Measurements from ENCODE around the gene MRPL40. TPM values are rescaled to one million over a fixed set of nuclear protein-coding genes. Genes with fewer than 3 reads are reported as not detected.
A peak's percentile ranks its signal among the peaks of the same experiment; 100 is the strongest.

MRPL40 gene
- total and polyA plus RNA-seq, 2 donors (not counting 1 experiment from before 2014, with no cell fraction given) = 44.4 to 44.8 TPM

DNA sequence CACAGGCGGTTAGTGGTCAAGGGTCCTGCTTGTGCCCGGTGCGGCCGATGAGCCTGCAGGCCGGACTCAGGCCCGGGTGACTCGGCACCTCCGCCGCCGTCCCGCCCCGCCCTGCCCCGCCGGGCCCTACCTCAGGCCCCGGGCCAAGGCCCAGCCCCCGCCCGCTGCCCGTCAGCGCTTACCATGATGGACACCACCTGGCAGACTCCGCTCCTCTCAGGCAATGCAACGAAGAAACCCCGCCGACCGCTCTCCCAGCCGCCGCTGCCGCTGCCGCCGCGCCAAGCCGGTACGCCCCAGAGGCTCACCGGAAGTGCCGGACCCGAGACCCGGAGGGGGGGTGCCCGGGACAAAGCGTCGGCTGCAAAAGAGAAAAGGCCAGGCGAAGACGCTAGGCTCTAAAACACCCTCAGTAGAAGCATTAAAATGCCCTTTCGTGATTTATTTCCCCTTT is 46.6 kb downstream of the MRPL40 start, which contains the start of gene UFD1:
Gene UFD1 (minus strand): TSS at position 293 of the 454 bp plus-strand sequence. CDS start 108 bp downstream, at position 185.
- TF ChIP-seq EZH2 (IDR thresholded peaks at IDR 0.05; ENCODE audit: low read length, missing control alignments) = no peak
- TF ChIP-seq, protein P1, sequence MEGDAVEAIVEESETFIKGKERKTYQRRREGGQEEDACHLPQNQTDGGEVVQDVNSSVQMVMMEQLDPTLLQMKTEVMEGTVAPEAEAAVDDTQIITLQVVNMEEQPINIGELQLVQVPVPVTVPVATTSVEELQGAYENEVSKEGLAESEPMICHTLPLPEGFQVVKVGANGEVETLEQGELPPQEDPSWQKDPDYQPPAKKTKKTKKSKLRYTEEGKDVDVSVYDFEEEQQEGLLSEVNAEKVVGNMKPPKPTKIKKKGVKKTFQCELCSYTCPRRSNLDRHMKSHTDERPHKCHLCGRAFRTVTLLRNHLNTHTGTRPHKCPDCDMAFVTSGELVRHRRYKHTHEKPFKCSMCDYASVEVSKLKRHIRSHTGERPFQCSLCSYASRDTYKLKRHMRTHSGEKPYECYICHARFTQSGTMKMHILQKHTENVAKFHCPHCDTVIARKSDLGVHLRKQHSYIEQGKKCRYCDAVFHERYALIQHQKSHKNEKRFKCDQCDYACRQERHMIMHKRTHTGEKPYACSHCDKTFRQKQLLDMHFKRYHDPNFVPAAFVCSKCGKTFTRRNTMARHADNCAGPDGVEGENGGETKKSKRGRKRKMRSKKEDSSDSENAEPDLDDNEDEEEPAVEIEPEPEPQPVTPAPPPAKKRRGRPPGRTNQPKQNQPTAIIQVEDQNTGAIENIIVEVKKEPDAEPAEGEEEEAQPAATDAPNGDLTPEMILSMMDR (conservative IDR thresholded peaks at IDR 0.05 in 1 of 2, IDR thresholded peaks at IDR 0.05 in 1 of 2; ENCODE audit: low read depth in 1 of 2, low read length in 2 of 2) = no peak
- peak within 1 kb of the TSS; percentile 63 for H3K9ac ChIP-seq (ENCODE audit: insufficient read depth, low read length)
- peak within 1 kb of the TSS; percentile 99 for H3K4me2 ChIP-seq (ENCODE audit: extremely low read depth, insufficient read depth, low read length)
- H3K4me1 ChIP-seq (ENCODE audit: control insufficient read depth, extremely low read depth, insufficient read depth, low read length) = peaks cover 11% of the 10 kb centered on the region
- no peaks in the 10 kb centered on the region for H3K36me3 ChIP-seq (ENCODE audit: control insufficient read depth, insufficient read depth, low read length)
- H2AFZ ChIP-seq (ENCODE audit: low read length) = peak within 1 kb of the TSS; percentile 86
- no peaks in the 10 kb centered on the region for H4K20me1 ChIP-seq (ENCODE audit: control insufficient read depth, extremely low read depth, insufficient read depth, low read length)
- no peaks in the 10 kb centered on the region for H3K9me3 ChIP-seq (ENCODE audit: control insufficient read depth, insufficient read depth, low read depth, low read length)
- DNase-seq (ENCODE audit: low read depth in 2 of 2) = peak; percentile 80 to 91
- H3K4me3 ChIP-seq (replicated peaks in 1 of 4; ENCODE audit: control extremely low read depth in 1 of 4, insufficient read depth in 1 of 4, low read depth in 3 of 4, low read length in 4 of 4) = peak within 1 kb of the TSS; percentile 80 to 98 (median 89)
- no peaks in the 10 kb centered on the region for H3K27me3 ChIP-seq (ENCODE audit: control insufficient read depth, insufficient read depth, low read length)
- H3K27ac ChIP-seq (ENCODE audit: insufficient read depth, low read length) = peak within 1 kb of the TSS; percentile 91
- peaks cover 47% of the 10 kb centered on the region for H3K79me2 ChIP-seq (ENCODE audit: control insufficient read depth, insufficient read depth, low read length)

DNA sequence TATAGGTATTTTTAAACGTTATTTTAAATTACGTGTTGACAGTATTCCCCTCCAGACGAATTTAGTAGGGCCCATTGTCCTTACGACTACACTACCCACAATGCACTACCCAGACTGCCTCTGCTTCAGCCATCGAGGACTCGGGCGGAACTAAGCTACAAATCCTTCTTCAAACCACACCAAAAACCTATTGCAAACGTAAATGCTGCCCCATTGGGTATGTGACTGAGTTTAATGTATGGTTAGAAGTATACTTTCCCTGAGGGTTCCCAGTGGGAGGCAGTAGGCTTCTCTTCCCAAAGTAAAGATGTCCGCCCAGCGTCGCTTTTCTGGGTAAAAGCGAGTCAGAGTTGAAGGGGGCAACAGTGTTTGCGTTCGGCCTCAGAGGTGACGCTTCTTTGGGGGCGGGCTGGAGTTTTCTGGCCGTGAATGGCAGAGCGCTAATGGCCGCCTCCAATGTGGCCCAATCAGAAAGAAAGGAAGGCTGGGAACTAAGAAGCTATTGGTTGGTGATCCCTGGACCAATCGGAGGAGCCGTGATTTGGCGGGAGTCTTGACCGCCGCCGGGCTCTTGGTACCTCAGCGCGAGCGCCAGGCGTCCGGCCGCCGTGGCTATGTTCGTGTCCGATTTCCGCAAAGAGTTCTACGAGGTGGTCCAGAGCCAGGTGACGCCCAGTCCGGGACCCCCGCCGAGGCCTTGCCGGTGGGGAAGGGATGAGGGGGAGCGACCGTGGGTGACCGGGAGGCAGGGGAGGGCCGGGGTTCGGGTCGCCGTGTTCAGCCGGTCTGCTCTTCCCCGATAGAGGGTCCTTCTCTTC is 47.2 kb downstream of the MRPL40 start, which contains the start of gene CDC45:
Gene CDC45 (plus strand): TSS at position 566 of the 818 bp plus-strand sequence. CDS start 49 bp downstream, at position 615.
- H3K36me3 ChIP-seq (ENCODE audit: control insufficient read depth, insufficient read depth, low read length) = peaks cover 3% of the 10 kb centered on the region
- no peaks in the 10 kb centered on the region for H3K9me3 ChIP-seq (ENCODE audit: control insufficient read depth, insufficient read depth, low read depth, low read length)
- peak within 1 kb of the TSS; percentile 80 to 98 (median 89) for H3K4me3 ChIP-seq (replicated peaks in 1 of 4; ENCODE audit: control extremely low read depth in 1 of 4, insufficient read depth in 1 of 4, low read depth in 3 of 4, low read length in 4 of 4)
- peaks cover 11% of the 10 kb centered on the region for H3K4me1 ChIP-seq (ENCODE audit: control insufficient read depth, extremely low read depth, insufficient read depth, low read length)
- no peaks in the 10 kb centered on the region for H3K27me3 ChIP-seq (ENCODE audit: control insufficient read depth, insufficient read depth, low read length)
- H3K9ac ChIP-seq (ENCODE audit: insufficient read depth, low read length) = peak within 1 kb of the TSS; percentile 63
- peak within 1 kb of the TSS; percentile 86 for H2AFZ ChIP-seq (ENCODE audit: low read length)
- no peaks in the 10 kb centered on the region for H4K20me1 ChIP-seq (ENCODE audit: control insufficient read depth, extremely low read depth, insufficient read depth, low read length)
- DNase-seq (ENCODE audit: low read depth in 2 of 2) = peak; percentile 99
- peak within 1 kb of the TSS; percentile 99 for H3K4me2 ChIP-seq (ENCODE audit: extremely low read depth, insufficient read depth, low read length)
- no peak for TF ChIP-seq EZH2 (IDR thresholded peaks at IDR 0.05; ENCODE audit: low read length, missing control alignments)
- TF ChIP-seq, protein P1 (conservative IDR thresholded peaks at IDR 0.05 in 1 of 2, IDR thresholded peaks at IDR 0.05 in 1 of 2; ENCODE audit: low read depth in 1 of 2, low read length in 2 of 2) = no peak
- peak within 1 kb of the TSS; percentile 91 for H3K27ac ChIP-seq (ENCODE audit: insufficient read depth, low read length)
- H3K79me2 ChIP-seq (ENCODE audit: control insufficient read depth, insufficient read depth, low read length) = peaks cover 45% of the 10 kb centered on the region

DNA sequence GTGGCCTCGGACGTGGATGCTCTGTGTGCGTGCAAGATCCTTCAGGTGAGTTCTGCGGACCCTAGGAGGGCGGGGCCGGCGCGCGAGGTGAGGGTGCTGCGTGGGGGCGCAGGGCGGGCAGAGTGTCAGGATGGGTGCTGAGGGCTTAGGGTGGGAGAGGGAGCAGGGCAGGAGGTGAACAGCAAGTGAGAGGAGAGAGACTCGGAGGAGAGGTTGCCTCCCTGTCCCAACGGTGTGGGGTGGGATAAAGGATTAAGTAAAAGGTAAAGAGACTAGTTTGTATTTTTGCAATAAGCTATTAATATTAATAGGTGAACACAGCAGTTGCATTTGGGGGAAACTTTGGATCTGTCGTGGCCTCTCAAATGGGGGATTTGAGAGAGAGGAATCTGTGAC is 47.8 kb downstream of the MRPL40 start:
- peaks cover 42% of the 10 kb centered on the region for H3K79me2 ChIP-seq (ENCODE audit: control insufficient read depth, insufficient read depth, low read length)
- no peaks in the 10 kb centered on the region for H3K9me3 ChIP-seq (ENCODE audit: control insufficient read depth, insufficient read depth, low read depth, low read length)
- peak overlapping the region; percentile 63 for H3K9ac ChIP-seq (ENCODE audit: insufficient read depth, low read length)
- H4K20me1 ChIP-seq (ENCODE audit: control insufficient read depth, extremely low read depth, insufficient read depth, low read length) = no peaks in the 10 kb centered on the region
- H3K36me3 ChIP-seq (ENCODE audit: control insufficient read depth, insufficient read depth, low read length) = peaks cover 3% of the 10 kb centered on the region
- H3K4me3 ChIP-seq (replicated peaks in 1 of 4; ENCODE audit: control extremely low read depth in 1 of 4, insufficient read depth in 1 of 4, low read depth in 3 of 4, low read length in 4 of 4) = peak overlapping the region; percentile 79 to 98 (median 84)
- peak overlapping the region; percentile 86 for H2AFZ ChIP-seq (ENCODE audit: low read length)
- TF ChIP-seq, protein P1 (conservative IDR thresholded peaks at IDR 0.05 in 1 of 2, IDR thresholded peaks at IDR 0.05 in 1 of 2; ENCODE audit: low read depth in 1 of 2, low read length in 2 of 2) = no peak
- no peak for DNase-seq (ENCODE audit: low read depth in 2 of 2)
- peaks cover 11% of the 10 kb centered on the region for H3K4me1 ChIP-seq (ENCODE audit: control insufficient read depth, extremely low read depth, insufficient read depth, low read length)
- H3K27ac ChIP-seq (ENCODE audit: insufficient read depth, low read length) = peak overlapping the region; percentile 91
- H3K4me2 ChIP-seq (ENCODE audit: extremely low read depth, insufficient read depth, low read length) = peak overlapping the region; percentile 76
- H3K27me3 ChIP-seq (ENCODE audit: control insufficient read depth, insufficient read depth, low read length) = no peaks in the 10 kb centered on the region
